Transverse colon (tissue), 4 donors: ENCODE measurements around the gene ENDOD1. TPM values are rescaled to one million over a fixed set of nuclear protein-coding genes. Genes with fewer than 3 reads are reported as not detected.

ENCODE experiments used
- DNase-seq: peaks from one replicate; pipeline ENCODE4 v3.0.0-alpha.2; 2019
- H3K27ac ChIP-seq, 4 donors: fragments of 200-600 bp; sonication (generic); 2 replicates each; pipeline ENCODE4 v1.5.1; 2016 to 2018; ENCODE audit warnings: inconsistent platforms in 4 of 4
- H3K27me3 ChIP-seq: fragments of 200-600 bp; sonication (generic); 2 replicates; pipeline ENCODE4 v1.5.1; 2017; ENCODE audit warnings: inconsistent platforms
- H3K36me3 ChIP-seq, 4 donors: fragments of 200-600 bp; sonication (generic); 2 replicates each; pipeline ENCODE4 v1.5.1; 2017 to 2019; ENCODE audit warnings: inconsistent platforms in 4 of 4
- H3K4me1 ChIP-seq, 4 donors: fragments of 200-600 bp; sonication (generic); 2 replicates each; pipeline ENCODE4 v1.5.1; 2017 to 2020; ENCODE audit warnings: inconsistent platforms in 4 of 4
- H3K4me3 ChIP-seq, 4 donors: fragments of 200-600 bp; sonication (generic); 1 replicate in 1 of 4; 2 replicates in 3 of 4; pipeline versions ENCODE4 v1.5.1 to v1.6.1; 2017 to 2019; ENCODE audit warnings: inconsistent platforms in 4 of 4
- H3K9me3 ChIP-seq, 2 donors: fragments of 200-600 bp; sonication (generic); 2 replicates each; pipeline ENCODE4 v1.5.1; 2017 to 2019; ENCODE audit warnings: inconsistent platforms in 2 of 2
- CTCF ChIP-seq, 5 experiments: fragments of 200-600 bp in 3 of 5; fragments of 450-650 bp in 2 of 5; sonication (generic) in 3 of 5; IDR thresholded peaks; 1 replicate in 2 of 5; 2 replicates in 3 of 5; pipeline ENCODE4 v1.5.1; 2016 to 2017; ENCODE audit warnings: antibody characterized with exemption in 5 of 5, inconsistent platforms in 3 of 5, mild to moderate bottlenecking in 2 of 5, moderate library complexity in 1 of 5
- EP300 ChIP-seq: sonication (generic); formaldehyde crosslinking; IDR thresholded peaks from one replicate; pipeline ENCODE4 v1.6.1; 2017; ENCODE audit warnings: antibody characterized with exemption, low read depth
- POLR2A ChIP-seq: fragments of 450-650 bp; IDR thresholded peaks from one replicate; pipeline ENCODE4 v1.6.1; 2016; ENCODE audit warnings: antibody characterized with exemption, mild to moderate bottlenecking, moderate library complexity
- POLR2AphosphoS5 ChIP-seq, 3 donors: sonication (generic); formaldehyde crosslinking; IDR thresholded peaks; one replicate each; pipeline ENCODE4 v1.6.1; 2016; ENCODE audit warnings: antibody characterized with exemption in 3 of 3
- WGBS, 2 donors: methylation state at CpG; one replicate each; pipeline ENCODE4 v1.1.5; 2018; ENCODE audit warnings: low coverage in 1 of 2; 5-methylcytosine and 5-hydroxymethylcytosine counted together
- in situ Hi-C, 4 donors: fragments of 200-750 bp; cut with MboI; loops; one replicate each; pipeline versions ENCODE4 v1.15.0 to v1.15.1; 2017; ENCODE audit warnings: low sequenced_read_pairs in 3 of 4, low pct_ligation_motif_present in 1 of 4, low pct_unique_long_range_greater_than_20kb in 1 of 4
- intact Hi-C: fragments of 100-400 bp; cut with DNase I; formaldehyde crosslinking; loops from one replicate; pipeline ENCODE4 v1.15.1; 2023; ENCODE audit warnings: low total_unique reads
- total RNA-seq, 4 donors: library from RNA; depleted of rRNA; stranded (reverse); fragments of >200 nt; gene quantifications; one replicate each; pipeline ENCODE4 v1.1.0, GENCODE V29; 2016

ENDOD1 gene
- total RNA-seq, 4 donors from 2014 or later, result 36.4 to 86.2 (median 73.2) TPM

GRCh38 chr11:95154514-95154913 lies 64.9 kb downstream of the ENDOD1 start:
- intact Hi-C loops, result no loop called here

GRCh38 chr11:95155385-95155784 lies 65.7 kb downstream of the ENDOD1 start:
- no peaks in the 10 kb centered on the region for H3K36me3 ChIP-seq
- intact Hi-C loops, result loop anchor here (5.0 kb wide), 1 partner anchor 612 kb away; no protein-coding TSS in a partner anchor
- WGBS, 2 donors, result 96 to 100% methylated on average over 4 of the region's 4 CpGs
- in situ Hi-C loops, result loop anchor here (5.0 to 25.0 kb wide), 4 partner anchors 549 to 1282 kb away; no protein-coding TSS in a partner anchor
- peaks cover 0 to 27% (median 13%) of the 10 kb centered on the region in 4 donors for H3K4me1 ChIP-seq
- no peaks in the 10 kb centered on the region for H3K27me3 ChIP-seq
- no peak overlapping the region for H3K4me3 ChIP-seq
- no peak for TF ChIP-seq POLR2AphosphoS5 (IDR thresholded peaks at IDR 0.05)
- TF ChIP-seq EP300, result no peak
- no peak for TF ChIP-seq CTCF (IDR thresholded peaks at IDR 0.05)
- no peak for TF ChIP-seq POLR2A
- no peak overlapping the region for H3K27ac ChIP-seq
- no peak for DNase-seq
- no peaks in the 10 kb centered on the region for H3K9me3 ChIP-seq

More at GRCh38 chr11:95154514-95154913, 64.9 kb downstream of the ENDOD1 start:
- Histone ChIP-seq H3K36me3 (no peaks in the 10 kb centered on the region), H3K4me1 (peaks cover 0 to 27% (median 15%) of the 10 kb centered on the region in 4 donors), H3K27ac (no peak overlapping the region), H3K9me3 (no peaks in the 10 kb centered on the region), H3K27me3 (no peaks in the 10 kb centered on the region), H3K4me3 (no peak overlapping the region)
- TF ChIP-seq POLR2AphosphoS5 (IDR thresholded peaks at IDR 0.05) (no peak), CTCF (IDR thresholded peaks at IDR 0.05) (peak; percentile 29 to 62 (median 55)), EP300 (no peak)
- peak; percentile 62 for DNase-seq
- in situ Hi-C loops, result loop anchor here in 3 of 4 donors (5.0 to 25.0 kb wide), 4 partner anchors 550 to 1283 kb away; no protein-coding TSS in a partner anchor

GRCh38 chr11:95156133-95156721 lies 66.6 kb downstream of the ENDOD1 start:
- Histone ChIP-seq H3K9me3 (no peaks in the 10 kb centered on the region), H3K27me3 (no peaks in the 10 kb centered on the region), H3K4me1 (peaks cover 0 to 27% (median 13%) of the 10 kb centered on the region in 4 donors), H3K36me3 (no peaks in the 10 kb centered on the region), H3K27ac (peak overlapping the region in 2 of 4 donors; percentile 18 to 62), H3K4me3 (no peak overlapping the region)
- TF ChIP-seq EP300 (no peak), POLR2A (no peak), POLR2AphosphoS5 (IDR thresholded peaks at IDR 0.05) (no peak), CTCF (IDR thresholded peaks at IDR 0.05) (no peak)
- WGBS, 2 donors, result 77 to 95% methylated on average over 3 to 5 of the region's 5 CpGs
- in situ Hi-C loops (loop anchor here (5.0 to 25.0 kb wide), 4 partner anchors 549 to 1281 kb away; no protein-coding TSS in a partner anchor), intact Hi-C loops (loop anchor here (5.0 kb wide), 1 partner anchor 611 kb away; no protein-coding TSS in a partner anchor)
- no peak for DNase-seq

GRCh38 chr11:95156916-95157541 lies 67.4 kb downstream of the ENDOD1 start:
- TF ChIP-seq EP300, result no peak
- no peak for TF ChIP-seq POLR2A
- TF ChIP-seq CTCF (IDR thresholded peaks at IDR 0.05), result no peak
- no peak for TF ChIP-seq POLR2AphosphoS5 (IDR thresholded peaks at IDR 0.05)
- H3K27me3 ChIP-seq, result no peaks in the 10 kb centered on the region
- no peak for DNase-seq
- H3K27ac ChIP-seq, result peak overlapping the region; percentile 18 to 62 (median 52)
- in situ Hi-C loops, result loop anchor here (5.0 to 25.0 kb wide), 4 partner anchors 548 to 1280 kb away; no protein-coding TSS in a partner anchor
- H3K9me3 ChIP-seq, result no peaks in the 10 kb centered on the region
- WGBS, 2 donors, result 40 to 60% methylated on average over 2 to 7 of the region's 7 CpGs
- intact Hi-C loops, result loop anchor here (5.0 kb wide), 1 partner anchor 610 kb away; no protein-coding TSS in a partner anchor
- no peaks in the 10 kb centered on the region for H3K36me3 ChIP-seq
- peaks cover 0 to 23% (median 8%) of the 10 kb centered on the region in 4 donors for H3K4me1 ChIP-seq
- no peak overlapping the region for H3K4me3 ChIP-seq
